Hepatocyte (in vitro differentiated cells): ENCODE results near the gene AMMECR1.

Source experiments
- EZH2phosphoT487 ChIP-seq: fragments of 200-600 bp; sonication (generic); IDR thresholded peaks from one replicate; pipeline ENCODE4 v1.6.1; 2018; ENCODE audit warnings: antibody characterized with exemption, mild to moderate bottlenecking, low read depth, moderate library complexity; ENCODE audit not compliant: unreplicated experiment, severe bottlenecking
- TF ChIP-seq, protein P1 (sequence below): fragments of 200-600 bp; sonication (generic); IDR thresholded peaks from 2 replicates; pipeline ENCODE4 v1.5.1; 2016; ENCODE audit warnings: antibody characterized with exemption, mild to moderate bottlenecking; ENCODE audit not compliant: poor library complexity

- no peak for TF ChIP-seq EZH2phosphoT487
- TF ChIP-seq, protein P1, sequence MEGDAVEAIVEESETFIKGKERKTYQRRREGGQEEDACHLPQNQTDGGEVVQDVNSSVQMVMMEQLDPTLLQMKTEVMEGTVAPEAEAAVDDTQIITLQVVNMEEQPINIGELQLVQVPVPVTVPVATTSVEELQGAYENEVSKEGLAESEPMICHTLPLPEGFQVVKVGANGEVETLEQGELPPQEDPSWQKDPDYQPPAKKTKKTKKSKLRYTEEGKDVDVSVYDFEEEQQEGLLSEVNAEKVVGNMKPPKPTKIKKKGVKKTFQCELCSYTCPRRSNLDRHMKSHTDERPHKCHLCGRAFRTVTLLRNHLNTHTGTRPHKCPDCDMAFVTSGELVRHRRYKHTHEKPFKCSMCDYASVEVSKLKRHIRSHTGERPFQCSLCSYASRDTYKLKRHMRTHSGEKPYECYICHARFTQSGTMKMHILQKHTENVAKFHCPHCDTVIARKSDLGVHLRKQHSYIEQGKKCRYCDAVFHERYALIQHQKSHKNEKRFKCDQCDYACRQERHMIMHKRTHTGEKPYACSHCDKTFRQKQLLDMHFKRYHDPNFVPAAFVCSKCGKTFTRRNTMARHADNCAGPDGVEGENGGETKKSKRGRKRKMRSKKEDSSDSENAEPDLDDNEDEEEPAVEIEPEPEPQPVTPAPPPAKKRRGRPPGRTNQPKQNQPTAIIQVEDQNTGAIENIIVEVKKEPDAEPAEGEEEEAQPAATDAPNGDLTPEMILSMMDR: no peak
These were observed 731 bp upstream of the AMMECR1 start for GRCh38 chrX:110318664-110318968.
